Measurements from ENCODE around the gene ABLIM1. TPM values are rescaled to one million over a fixed set of nuclear protein-coding genes. Genes with fewer than 3 reads are reported as not detected.
A peak's percentile ranks its signal among the peaks of the same experiment; 100 is the strongest.
"Not testable (repeated sequence)": the region's sequence is repeated elsewhere in the genome, so short reads cannot be mapped to it uniquely, and the experiment has no call there.

Gene ABLIM1
- 100 to 1,000 TPM in 1 of 2 donors, 10 to 100 TPM in 1; 58.7 to 154 TPM for total RNA-seq

- H3K27me3 Mint-ChIP-seq, result no peaks in the 10 kb centered on the region
- no peaks in the 10 kb centered on the region for H3K36me3 Mint-ChIP-seq (ENCODE audit: low read depth)
- no peak within 1 kb of the TSS for H3K27ac Mint-ChIP-seq
- ATAC-seq (replicated peaks), result no peak
- H3K4me1 Mint-ChIP-seq, result no peaks in the 10 kb centered on the region
- no peaks in the 10 kb centered on the region for H3K9me3 Mint-ChIP-seq
- H3K4me3 Mint-ChIP-seq, result no peak within 1 kb of the TSS
These were observed at the start of gene ABLIM1 for GRCh38 chr10:114658175-114658574. Gene ABLIM1, minus strand, starts transcription at chr10:114658275. Its CDS starts 75 bp downstream, at chr10:114658200.

DNA sequence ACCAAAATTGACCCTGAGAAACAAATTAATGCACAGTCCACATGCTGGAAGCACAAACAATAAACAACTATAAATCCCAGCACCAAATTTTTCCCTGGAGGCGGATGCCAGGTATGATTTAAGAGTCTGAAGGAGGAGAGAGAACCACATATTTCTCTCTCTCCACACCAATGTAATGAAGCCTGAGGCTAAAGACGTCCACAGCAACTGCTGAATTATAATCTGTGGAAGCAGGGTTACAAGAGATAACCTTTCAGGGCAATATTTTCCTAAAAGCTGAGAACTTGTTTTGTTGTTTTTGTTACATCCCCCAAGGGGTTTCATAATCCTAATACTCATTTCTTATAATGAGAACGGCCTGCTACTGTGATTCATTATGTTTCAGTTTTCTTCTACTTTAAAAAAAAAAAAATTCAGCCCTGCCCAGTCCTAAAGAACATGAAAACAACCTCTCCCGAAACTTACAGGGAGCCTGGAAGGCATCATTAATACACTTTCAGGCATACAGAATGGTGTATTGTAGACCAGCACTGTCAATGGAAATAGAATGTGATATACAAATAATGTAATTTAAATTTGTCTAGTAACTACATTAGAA is 48.5 kb upstream of the ABLIM1 start:
- Mint-ChIP-seq H3K4me3 (no peak overlapping the region), H3K36me3 (ENCODE audit: low read depth) (no peaks in the 10 kb centered on the region), H3K27me3 (no peaks in the 10 kb centered on the region), H3K9me3 (no peaks in the 10 kb centered on the region), H3K4me1 (no peaks in the 10 kb centered on the region), H3K27ac (no peak overlapping the region)
- peak; percentile 42 for ATAC-seq (replicated peaks)

DNA sequence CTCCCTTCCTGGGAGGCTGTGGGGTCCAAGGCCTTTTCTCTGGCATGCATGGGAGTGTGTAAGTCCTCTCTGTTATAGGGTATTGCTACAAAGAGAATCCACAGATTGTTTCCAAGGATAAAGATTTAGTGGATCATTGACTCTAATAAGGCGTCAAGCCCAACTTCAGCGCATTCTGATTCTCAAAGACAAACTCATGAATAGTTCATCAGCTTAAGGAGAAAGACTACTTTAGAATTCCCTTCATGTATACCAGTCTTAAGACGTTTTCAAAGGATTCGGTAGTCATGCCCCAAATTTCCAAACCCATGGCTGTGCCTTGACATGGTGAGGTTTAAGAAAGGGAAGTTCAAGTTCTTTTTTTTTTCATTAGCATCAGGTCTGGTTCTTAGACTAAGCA is 46.6 kb upstream of the ABLIM1 start:
- no peak for ATAC-seq (replicated peaks)
- H3K27me3 Mint-ChIP-seq, result no peaks in the 10 kb centered on the region
- H3K27ac Mint-ChIP-seq, result no peak overlapping the region
- H3K36me3 Mint-ChIP-seq (ENCODE audit: low read depth), result no peaks in the 10 kb centered on the region
- no peaks in the 10 kb centered on the region for H3K9me3 Mint-ChIP-seq
- no peak overlapping the region for H3K4me3 Mint-ChIP-seq
- H3K4me1 Mint-ChIP-seq, result no peaks in the 10 kb centered on the region

DNA sequence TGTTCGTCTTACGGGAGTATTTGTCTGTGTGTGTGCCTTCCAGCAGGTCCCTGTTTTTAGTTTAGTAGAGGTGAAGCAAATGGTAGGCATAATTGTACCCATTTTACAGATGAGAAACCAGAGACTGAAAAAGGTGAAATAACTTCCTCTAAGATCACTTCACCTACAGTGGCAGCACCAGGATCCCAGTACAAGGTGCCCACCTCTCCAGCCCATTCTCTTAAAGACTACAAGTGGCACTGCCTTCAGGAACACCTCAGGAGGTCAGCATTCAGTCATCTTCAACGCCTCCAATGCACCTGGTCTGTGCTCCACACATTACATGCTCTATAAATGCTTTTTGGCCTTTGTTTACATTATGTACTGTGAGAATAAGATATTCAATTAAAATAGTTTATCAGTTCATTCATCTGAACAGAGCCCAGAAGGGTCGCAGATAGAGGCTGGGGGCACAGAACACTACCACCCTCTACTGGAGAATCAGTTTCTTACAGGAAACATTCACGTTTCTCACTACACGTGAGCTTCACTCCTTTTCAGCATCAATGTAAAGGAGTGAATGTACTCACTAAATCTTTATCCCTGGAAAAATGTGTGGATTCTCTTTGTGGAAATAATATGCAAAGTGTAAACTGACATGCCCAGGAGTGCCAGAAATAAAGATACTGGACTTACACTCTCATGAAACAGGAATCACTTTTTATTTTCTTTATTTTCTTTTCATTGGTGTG is 45.5 kb upstream of the ABLIM1 start:
- Mint-ChIP-seq H3K27me3 (no peaks in the 10 kb centered on the region), H3K36me3 (ENCODE audit: low read depth) (no peaks in the 10 kb centered on the region)
- peak; percentile 45 for ATAC-seq (replicated peaks)

DNA sequence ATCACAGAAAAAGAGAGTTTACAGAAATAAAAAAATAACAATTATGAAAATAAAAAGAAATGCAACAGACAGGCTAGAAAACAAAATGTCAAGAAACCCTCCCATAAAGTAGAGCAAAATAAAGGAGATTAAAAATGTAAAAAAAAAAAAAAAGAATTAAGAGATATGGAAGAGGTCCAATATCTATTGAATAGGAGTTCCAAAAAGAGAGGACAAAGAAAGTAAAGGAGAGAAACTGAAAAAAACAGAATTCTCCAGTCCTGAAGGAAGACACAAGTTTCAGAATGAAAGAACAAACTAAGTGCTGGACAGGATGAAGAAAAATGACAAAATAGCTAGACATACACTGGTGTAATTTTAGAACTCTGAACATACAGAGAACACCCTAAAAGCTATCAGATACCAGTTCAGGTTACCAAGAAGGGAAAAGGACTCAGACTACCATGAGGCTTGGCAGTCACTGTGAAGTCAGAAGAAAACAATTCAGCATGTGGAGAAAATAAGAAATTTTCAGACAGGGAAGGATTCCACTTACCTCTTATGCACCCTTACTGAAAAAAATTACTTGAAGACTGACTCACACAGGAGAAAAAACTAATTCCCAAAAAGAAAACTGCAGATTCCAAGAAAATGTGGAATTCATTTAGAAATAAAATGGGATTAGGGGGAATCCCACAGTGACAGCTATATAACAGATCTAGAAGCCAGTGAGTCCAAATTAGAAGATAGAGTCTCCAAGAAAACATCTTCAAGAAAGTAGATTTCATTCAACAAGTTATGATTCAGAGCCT is 40.4 kb upstream of the ABLIM1 start:
- Mint-ChIP-seq H3K27me3 (no peaks in the 10 kb centered on the region), H3K4me1 (no peaks in the 10 kb centered on the region), H3K4me3 (no peak overlapping the region), H3K27ac (no peak overlapping the region), H3K9me3 (no peaks in the 10 kb centered on the region), H3K36me3 (ENCODE audit: low read depth) (no peaks in the 10 kb centered on the region)
- ATAC-seq (replicated peaks), result no peak

More for the DNA sequence above, 45.5 kb upstream of the ABLIM1 start:
- Mint-ChIP-seq H3K27ac (no peak overlapping the region), H3K9me3 (no peaks in the 10 kb centered on the region), H3K4me3 (no peak overlapping the region), H3K4me1 (no peaks in the 10 kb centered on the region)

DNA sequence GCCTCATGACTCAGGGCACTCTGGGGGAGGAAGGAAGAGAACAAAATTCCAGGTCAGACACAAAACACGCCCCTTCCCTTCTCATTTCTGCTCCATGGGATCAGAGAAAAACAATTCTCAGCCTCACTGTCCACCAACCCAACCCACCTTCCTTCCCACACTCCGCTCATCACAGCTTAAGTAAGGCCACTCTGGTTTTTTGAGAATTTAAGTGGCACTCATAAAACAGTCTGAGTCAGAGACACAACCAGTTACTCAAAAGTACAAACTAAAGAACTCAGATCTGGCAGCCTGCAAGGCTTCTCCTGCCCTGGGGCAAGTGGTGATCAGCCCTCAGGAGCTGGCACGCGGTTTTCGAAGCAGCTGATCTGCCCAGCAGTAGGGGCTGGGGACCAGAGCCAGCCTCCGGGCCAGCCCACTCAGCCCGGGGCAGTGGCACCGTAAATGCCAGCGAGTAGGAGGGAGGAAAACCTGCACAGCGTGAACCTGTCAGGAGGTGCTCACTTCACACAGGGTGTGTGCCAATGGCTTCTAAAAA is 39.1 kb upstream of the ABLIM1 start:
- H3K36me3 Mint-ChIP-seq (ENCODE audit: low read depth), result no peaks in the 10 kb centered on the region
- H3K4me3 Mint-ChIP-seq, result no peak overlapping the region
- no peaks in the 10 kb centered on the region for H3K27me3 Mint-ChIP-seq
- no peak for ATAC-seq (replicated peaks)
- no peak overlapping the region for H3K27ac Mint-ChIP-seq
- no peaks in the 10 kb centered on the region for H3K9me3 Mint-ChIP-seq
- no peaks in the 10 kb centered on the region for H3K4me1 Mint-ChIP-seq

GRCh38 chr10:114696301-114696700 is 38.2 kb upstream of the ABLIM1 start:
- not testable (repeated sequence) for H3K4me3 Mint-ChIP-seq; H3K36me3 Mint-ChIP-seq (ENCODE audit: low read depth); H3K27me3 Mint-ChIP-seq; H3K27ac Mint-ChIP-seq; ATAC-seq (replicated peaks); H3K9me3 Mint-ChIP-seq; H3K4me1 Mint-ChIP-seq

- H3K27me3 Mint-ChIP-seq, result no peaks in the 10 kb centered on the region
- no peak overlapping the region for H3K27ac Mint-ChIP-seq
- peak; percentile 50 for ATAC-seq (replicated peaks)
- H3K36me3 Mint-ChIP-seq (ENCODE audit: low read depth), result no peaks in the 10 kb centered on the region
- H3K4me1 Mint-ChIP-seq, result no peaks in the 10 kb centered on the region
- no peak overlapping the region for H3K4me3 Mint-ChIP-seq
- no peaks in the 10 kb centered on the region for H3K9me3 Mint-ChIP-seq
These were observed 36.7 kb upstream of the ABLIM1 start for GRCh38 chr10:114694752-114695151.

GRCh38 chr10:114694062-114694461 is 36.0 kb upstream of the ABLIM1 start:
- Mint-ChIP-seq H3K36me3 (ENCODE audit: low read depth) (no peaks in the 10 kb centered on the region), H3K27ac (peak overlapping the region; percentile 44), H3K9me3 (no peaks in the 10 kb centered on the region), H3K27me3 (no peaks in the 10 kb centered on the region), H3K4me3 (no peak overlapping the region), H3K4me1 (no peaks in the 10 kb centered on the region)
- peak; percentile 80 for ATAC-seq (replicated peaks)

DNA sequence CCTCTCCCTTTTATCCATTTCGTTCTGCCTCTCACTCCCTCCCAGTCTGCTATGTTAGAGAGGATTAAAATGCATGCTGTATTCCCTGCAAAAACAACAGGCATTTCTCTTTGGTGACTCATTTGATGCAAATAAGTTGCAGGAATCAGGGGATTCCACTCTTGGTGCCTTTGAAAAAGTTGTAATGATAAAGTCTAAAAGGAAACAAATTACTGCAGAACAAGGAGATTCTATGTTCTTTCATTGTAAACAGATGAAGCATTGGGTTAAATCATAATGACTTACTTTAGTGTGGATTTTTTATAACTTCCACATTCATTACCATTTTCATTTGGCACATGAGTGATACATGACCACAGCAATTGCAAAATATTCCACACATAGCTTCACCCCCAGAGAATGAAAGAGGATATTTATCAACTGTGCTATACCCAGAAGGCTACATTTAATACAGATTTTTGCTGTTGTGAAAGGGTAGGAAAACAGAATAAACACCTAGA is 33.4 kb upstream of the ABLIM1 start:
- no peak for ATAC-seq (replicated peaks)
- H3K4me1 Mint-ChIP-seq, result no peaks in the 10 kb centered on the region
- no peak overlapping the region for H3K27ac Mint-ChIP-seq
- no peaks in the 10 kb centered on the region for H3K27me3 Mint-ChIP-seq
- no peaks in the 10 kb centered on the region for H3K36me3 Mint-ChIP-seq (ENCODE audit: low read depth)
- H3K9me3 Mint-ChIP-seq, result no peaks in the 10 kb centered on the region
- H3K4me3 Mint-ChIP-seq, result no peak overlapping the region

- Mint-ChIP-seq H3K27ac (no peak overlapping the region), H3K4me3 (no peak overlapping the region), H3K4me1 (no peaks in the 10 kb centered on the region), H3K9me3 (no peaks in the 10 kb centered on the region), H3K36me3 (ENCODE audit: low read depth) (no peaks in the 10 kb centered on the region), H3K27me3 (no peaks in the 10 kb centered on the region)
- ATAC-seq (replicated peaks), result no peak
These were observed 30.7 kb upstream of the ABLIM1 start for GRCh38 chr10:114688786-114689185.

DNA sequence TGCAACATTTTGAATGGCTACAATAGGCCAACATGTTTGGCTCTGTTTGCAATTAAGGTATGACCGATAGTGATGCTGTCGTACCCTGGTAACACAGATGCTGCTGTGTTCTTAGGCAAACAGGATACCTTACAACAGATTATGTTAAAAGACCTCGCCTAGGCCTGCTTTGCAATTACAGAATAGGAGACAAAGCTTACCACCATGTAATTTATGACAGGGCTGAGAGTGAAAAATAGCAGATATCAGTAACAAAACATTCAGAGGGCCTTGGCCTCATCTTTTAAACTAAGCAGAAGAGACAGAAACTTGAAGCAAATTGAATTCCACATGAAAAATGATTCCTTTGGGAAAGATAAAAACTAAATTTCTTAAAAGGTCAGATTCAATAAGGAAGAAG is 29.4 kb upstream of the ABLIM1 start:
- Mint-ChIP-seq H3K27me3 (no peaks in the 10 kb centered on the region), H3K9me3 (no peaks in the 10 kb centered on the region), H3K36me3 (ENCODE audit: low read depth) (no peaks in the 10 kb centered on the region), H3K4me3 (no peak overlapping the region), H3K4me1 (no peaks in the 10 kb centered on the region), H3K27ac (no peak overlapping the region)
- no peak for ATAC-seq (replicated peaks)

DNA sequence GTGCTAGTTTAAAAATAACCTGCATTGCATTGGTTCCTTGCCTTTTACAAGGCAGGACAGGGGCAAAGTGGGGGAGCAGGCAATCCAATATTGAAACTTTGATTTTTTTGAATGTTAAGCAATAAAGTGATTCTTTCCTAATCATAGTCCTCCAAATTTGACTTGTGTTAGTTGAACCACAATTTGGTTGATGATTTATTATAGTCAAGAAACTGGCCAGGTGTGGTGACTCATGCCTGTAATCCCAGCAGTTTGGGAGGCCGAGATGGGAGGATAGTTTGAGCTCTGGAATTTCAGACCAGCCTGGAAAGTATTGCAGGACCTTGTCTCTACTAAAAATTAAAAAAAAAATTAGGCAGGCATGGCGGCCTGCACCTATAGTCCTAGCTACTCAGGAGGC is 27.9 kb upstream of the ABLIM1 start:
- Mint-ChIP-seq H3K4me1 (no peaks in the 10 kb centered on the region), H3K36me3 (ENCODE audit: low read depth) (no peaks in the 10 kb centered on the region), H3K27ac (no peak overlapping the region), H3K9me3 (no peaks in the 10 kb centered on the region), H3K4me3 (no peak overlapping the region), H3K27me3 (no peaks in the 10 kb centered on the region)
- no peak for ATAC-seq (replicated peaks)

GRCh38 chr10:114685456-114685855 is 27.4 kb upstream of the ABLIM1 start:
- no peak for ATAC-seq (replicated peaks)
- no peaks in the 10 kb centered on the region for H3K27me3 Mint-ChIP-seq
- H3K36me3 Mint-ChIP-seq (ENCODE audit: low read depth), result no peaks in the 10 kb centered on the region
- no peaks in the 10 kb centered on the region for H3K9me3 Mint-ChIP-seq
- no peak overlapping the region for H3K27ac Mint-ChIP-seq
- no peaks in the 10 kb centered on the region for H3K4me1 Mint-ChIP-seq
- no peak overlapping the region for H3K4me3 Mint-ChIP-seq
